ENCODE results near the gene AKNA. TPM values are rescaled to one million over a fixed set of nuclear protein-coding genes. Genes with fewer than 3 reads are reported as not detected.
A peak's percentile ranks its signal among the peaks of the same experiment; 100 is the strongest.

The AKNA gene
- total and polyA plus RNA-seq, 2 of the 8 experiments (the other 6 are each of a cell fraction or from before 2014, with no cell fraction given) = 21.0 to 27.4 TPM

GRCh38 chr9:114386886-114387679, 699 bp downstream of the AKNA start:
- DNase-seq (ENCODE audit: low read depth in 1 of 2, low spot score in 2 of 2) (no peak), FAIRE-seq (no peak)
- Histone ChIP-seq H3K18ac (ENCODE audit: extremely low read depth, low read length) (peak overlapping the region; percentile 19; the same call in 1 of the 2 replicates), H3K4me3 (ENCODE audit: extremely low read depth in 1 of 4, insufficient read depth in 2 of 4, low read depth in 3 of 4, low read length in 4 of 4) (peak overlapping the region in 3 of 4 experiments; percentile 10 to 46 (median 26); a peak in 5 of 8 replicates), H3K14ac (ENCODE audit: insufficient read length) (no peak overlapping the region), H2BK120ac (replicated peaks; ENCODE audit: low read depth, low read length) (no peak overlapping the region), H2BK20ac (ENCODE audit: low read length) (no peak overlapping the region), H2BK12ac (ENCODE audit: low read depth, low read length) (peak overlapping the region; percentile 94; the same call in 1 of the 2 replicates), H3K4me2 (ENCODE audit: insufficient read depth in 1 of 2, low read depth in 2 of 2, low read length in 2 of 2) (peak overlapping the region; percentile 43 to 56), H4K5ac (ENCODE audit: insufficient read length, low read depth, low read length) (peak overlapping the region; percentile 18), H2BK15ac (ENCODE audit: low read length) (peak overlapping the region; percentile 32; the same call in 1 of the 2 replicates), H3K4ac (replicated peaks; ENCODE audit: insufficient read length, low read depth, low read length) (peak overlapping the region; percentile 58), H4K20me1 (replicated peaks in 1 of 2; ENCODE audit: control insufficient read depth in 1 of 2, insufficient read depth in 2 of 2, low read length in 2 of 2) (no peaks in the 10 kb centered on the region), H3K23ac (ENCODE audit: insufficient read length) (no peak overlapping the region), H3K79me2 (ENCODE audit: control insufficient read depth in 1 of 2, insufficient read depth in 2 of 2, low read length in 2 of 2) (peaks cover 0 to 4% of the 10 kb centered on the region in 2 experiments; a peak in 1 of 4 replicates), H3K4me1 (replicated peaks in 1 of 4; ENCODE audit: control insufficient read depth in 3 of 4, insufficient read depth in 4 of 4, low read length in 3 of 4) (peaks cover 19 to 55% (median 37%) of the 10 kb centered on the region in 4 experiments), H3K23me2 (ENCODE audit: low read depth, low read length) (no peaks in the 10 kb centered on the region), H2BK5ac (ENCODE audit: low read depth, low read length) (no peak overlapping the region), H3K9ac (replicated peaks in 1 of 4; ENCODE audit: extremely low read depth in 1 of 4, low read depth in 3 of 4, low read length in 3 of 4) (no peak overlapping the region), H3K36me3 (ENCODE audit: control insufficient read depth in 2 of 4, insufficient read depth in 4 of 4, low read length in 3 of 4) (peaks cover 0 to under 1% (median 0%) of the 10 kb centered on the region in 4 experiments; a peak in 1 of 8 replicates), H2AK5ac (ENCODE audit: low read depth, low read length) (no peak overlapping the region; the same call in 1 of the 2 replicates), H2AFZ (ENCODE audit: low read length) (no peak overlapping the region), H4K91ac (replicated peaks; ENCODE audit: insufficient read length, low read length) (peak overlapping the region; percentile 61), H3K27me3 (replicated peaks in 1 of 4; ENCODE audit: control insufficient read depth in 3 of 4, extremely low read depth in 1 of 4, insufficient read depth in 3 of 4, low read length in 3 of 4) (no peaks in the 10 kb centered on the region; a peak in 1 of 7 replicates), H4K8ac (ENCODE audit: extremely low read depth, insufficient read depth, low read length) (peak overlapping the region; percentile 77), H3K56ac (replicated peaks; ENCODE audit: insufficient read length, low read depth, low read length) (no peak overlapping the region), H3K79me1 (ENCODE audit: low read depth, low read length) (peaks cover 3% of the 10 kb centered on the region; the same call in 1 of the 2 replicates), H3K9me3 (ENCODE audit: insufficient read depth in 2 of 2, low read depth in 1 of 2, low read length in 1 of 2) (no peaks in the 10 kb centered on the region), H3K27ac (ENCODE audit: low read depth, low read length) (no peak overlapping the region)
- no peak for TF ChIP-seq YY1 (IDR thresholded peaks at IDR 0.05; ENCODE audit: low read depth, low read length)
- no peak for TF ChIP-seq BACH1 (IDR thresholded peaks at IDR 0.05; ENCODE audit: low read length)
- 66% methylated on average over 17 of the region's 18 CpGs; no CpG with 5 or more reads in 1 of the 2 experiments for WGBS, 2 experiments (ENCODE audit: extremely low coverage in 1 of 2, insufficient coverage in 1 of 2, insufficient read length in 1 of 2, insufficient replicate concordance in 2 of 2, low coverage in 1 of 2, low lambda C conversion rate in 2 of 2, missing lambda C conversion rate in 1 of 2)
- CTCF ChIA-PET (ENCODE audit: partially characterized antibody) = interaction anchor here (0.7 to 4.6 kb wide), 14 partner anchors 12 to 294 kb away, joined by 3 to 20 read pairs (median 3); no protein-coding TSS in a partner anchor
- POLR2A ChIA-PET (ENCODE audit: partially characterized antibody) = interaction anchor here (1.0 to 10.9 kb wide), 11 partner anchors 9 to 294 kb away, joined by 3 to 67 read pairs (median 4); no protein-coding TSS in a partner anchor
